GM19467 (cell line): ENCODE data around the gene MAP3K2.

ENCODE experiments used
- ATAC-seq: cut with Tn5 transposase; IDR thresholded peaks from one replicate; pipeline ENCODE4 v1.9.1; 2021; ENCODE audit warnings: mild to moderate bottlenecking, moderate library complexity; ENCODE audit not compliant: unreplicated experiment

The MAP3K2 gene

GRCh38 chr2:127305990-127306585 is 81.7 kb downstream of the MAP3K2 start:
- ATAC-seq: no peak

GRCh38 chr2:127302168-127302567 is 85.6 kb downstream of the MAP3K2 start:
- no peak for ATAC-seq

GRCh38 chr2:127293748-127294562 is 93.8 kb downstream of the MAP3K2 start, which contains the start of gene ERCC3:
ERCC3 (minus strand) TSS chr2:127294144; CDS start chr2:127294081, 63 bp downstream.
- ATAC-seq: peak; percentile 96

- no peak for ATAC-seq
These were observed 94.4 kb downstream of the MAP3K2 start for GRCh38 chr2:127293386-127293747.

- no peak for ATAC-seq
These were observed 99.5 kb downstream of the MAP3K2 start for GRCh38 chr2:127288274-127288673.

- no peak for ATAC-seq
These were observed 104.5 kb downstream of the MAP3K2 start for GRCh38 chr2:127283275-127283674.

- ATAC-seq: no peak
These were observed 107.1 kb downstream of the MAP3K2 start for GRCh38 chr2:127280693-127281092.

- ATAC-seq: no peak
These were observed 108.0 kb downstream of the MAP3K2 start for GRCh38 chr2:127279781-127280180.

GRCh38 chr2:127278959-127279358 is 108.8 kb downstream of the MAP3K2 start:
- ATAC-seq: no peak

- peak; percentile 63 for ATAC-seq
These were observed 110.7 kb downstream of the MAP3K2 start for GRCh38 chr2:127277028-127277427.

- ATAC-seq: no peak
These were observed 112.0 kb downstream of the MAP3K2 start for GRCh38 chr2:127275789-127276188.

GRCh38 chr2:127275356-127275755 is 112.4 kb downstream of the MAP3K2 start:
- no peak for ATAC-seq

GRCh38 chr2:127270663-127271062 is 117.1 kb downstream of the MAP3K2 start:
- ATAC-seq: no peak

GRCh38 chr2:127261804-127262406 is 125.9 kb downstream of the MAP3K2 start:
- no peak for ATAC-seq

GRCh38 chr2:127259355-127259754 is 128.4 kb downstream of the MAP3K2 start:
- ATAC-seq: no peak

GRCh38 chr2:127256866-127257265 is 130.9 kb downstream of the MAP3K2 start:
- no peak for ATAC-seq

GRCh38 chr2:127256381-127256780 is 131.4 kb downstream of the MAP3K2 start:
- no peak for ATAC-seq

- ATAC-seq: no peak
These were observed 132.1 kb downstream of the MAP3K2 start for GRCh38 chr2:127255721-127256120.

GRCh38 chr2:127255146-127255545 is 132.6 kb downstream of the MAP3K2 start:
- no peak for ATAC-seq

- no peak for ATAC-seq
These were observed 133.3 kb downstream of the MAP3K2 start for GRCh38 chr2:127254386-127254981.
